ENCODE measurements around the gene SIAH1.
"Not testable (repeated sequence)": the region's sequence is repeated elsewhere in the genome, so short reads cannot be mapped to it uniquely, and the experiment has no call there.

Gene SIAH1

DNA sequence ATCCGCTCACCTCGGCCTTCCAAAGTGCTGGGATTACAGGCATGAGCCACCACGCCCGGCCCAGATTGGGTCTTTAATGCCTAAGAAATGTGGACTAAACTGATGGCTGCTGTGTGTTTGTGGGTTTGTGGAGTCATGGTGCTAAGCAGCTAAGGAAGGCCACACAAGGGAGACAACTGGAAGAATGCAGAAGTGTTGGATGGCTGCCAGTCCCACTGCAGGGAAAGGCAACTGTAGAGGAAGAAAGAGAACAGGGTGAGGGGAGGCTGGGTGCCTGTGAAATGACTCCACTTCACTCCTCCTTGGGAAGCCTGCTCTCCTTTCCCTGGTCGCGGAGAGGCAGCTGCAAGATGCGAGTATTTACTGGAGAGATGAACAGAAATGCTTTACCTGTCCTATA lies 23.5 kb upstream of the SIAH1 start:
- no peak for TF ChIP-seq CTCF (IDR thresholded peaks at IDR 0.05; ENCODE audit: extremely low read depth, missing control alignments)
- no peak for DNase-seq (ENCODE audit: low spot score)

DNA sequence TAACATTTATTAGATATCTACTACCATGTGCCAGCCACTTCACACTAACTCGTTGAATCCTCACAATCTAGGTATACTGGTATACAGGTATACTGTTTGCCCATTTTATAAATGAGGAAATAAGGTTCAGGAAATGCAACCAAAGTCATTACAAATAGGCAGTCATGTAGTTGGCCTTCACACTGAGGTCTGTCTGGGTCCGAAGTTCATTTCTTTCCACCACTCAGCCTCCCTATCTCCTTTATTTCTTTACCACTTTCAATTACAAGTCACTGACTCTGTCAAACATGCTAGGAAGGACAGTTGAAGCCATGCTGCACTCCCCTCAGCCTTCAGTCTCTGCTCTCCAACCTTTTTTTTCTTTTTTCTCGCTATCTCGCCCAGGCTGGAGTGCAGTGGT lies 20.7 kb upstream of the SIAH1 start:
- TF ChIP-seq CTCF (IDR thresholded peaks at IDR 0.05; ENCODE audit: extremely low read depth, missing control alignments): no peak
- no peak for DNase-seq (ENCODE audit: low spot score)

- no peak for DNase-seq (ENCODE audit: low spot score)
- no peak for TF ChIP-seq CTCF (IDR thresholded peaks at IDR 0.05; ENCODE audit: extremely low read depth, missing control alignments)
These were observed 19.9 kb upstream of the SIAH1 start for GRCh38 chr16:48405153-48405552.

GRCh38 chr16:48402547-48402946 lies 17.3 kb upstream of the SIAH1 start:
- DNase-seq (ENCODE audit: low spot score): not testable (repeated sequence)

DNA sequence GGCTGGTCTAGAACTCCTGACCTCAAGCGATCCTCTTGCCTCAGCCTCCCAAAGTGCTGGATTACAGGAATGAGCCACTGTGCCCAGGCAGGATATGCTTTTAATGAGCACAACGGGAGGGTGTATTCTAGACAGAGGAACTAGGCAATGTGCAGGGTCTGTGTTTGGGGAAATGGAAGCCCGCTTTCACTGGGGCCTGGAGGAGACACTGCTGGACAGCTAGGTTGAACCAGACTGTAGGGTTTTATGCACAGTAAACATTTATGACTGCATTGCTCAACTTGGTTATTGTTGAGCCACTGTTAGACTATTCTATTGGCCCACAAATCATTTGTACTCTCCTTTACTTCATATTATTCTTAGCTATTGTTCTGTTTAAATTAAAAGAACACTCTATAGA lies 10.2 kb upstream of the SIAH1 start:
- no peak for DNase-seq (ENCODE audit: low spot score)
- TF ChIP-seq CTCF (IDR thresholded peaks at IDR 0.05; ENCODE audit: extremely low read depth, missing control alignments): no peak

- no peak for DNase-seq (ENCODE audit: low spot score)
- TF ChIP-seq CTCF (IDR thresholded peaks at IDR 0.05; ENCODE audit: extremely low read depth, missing control alignments): no peak
These were observed 9.1 kb upstream of the SIAH1 start for GRCh38 chr16:48394355-48394703.

DNA sequence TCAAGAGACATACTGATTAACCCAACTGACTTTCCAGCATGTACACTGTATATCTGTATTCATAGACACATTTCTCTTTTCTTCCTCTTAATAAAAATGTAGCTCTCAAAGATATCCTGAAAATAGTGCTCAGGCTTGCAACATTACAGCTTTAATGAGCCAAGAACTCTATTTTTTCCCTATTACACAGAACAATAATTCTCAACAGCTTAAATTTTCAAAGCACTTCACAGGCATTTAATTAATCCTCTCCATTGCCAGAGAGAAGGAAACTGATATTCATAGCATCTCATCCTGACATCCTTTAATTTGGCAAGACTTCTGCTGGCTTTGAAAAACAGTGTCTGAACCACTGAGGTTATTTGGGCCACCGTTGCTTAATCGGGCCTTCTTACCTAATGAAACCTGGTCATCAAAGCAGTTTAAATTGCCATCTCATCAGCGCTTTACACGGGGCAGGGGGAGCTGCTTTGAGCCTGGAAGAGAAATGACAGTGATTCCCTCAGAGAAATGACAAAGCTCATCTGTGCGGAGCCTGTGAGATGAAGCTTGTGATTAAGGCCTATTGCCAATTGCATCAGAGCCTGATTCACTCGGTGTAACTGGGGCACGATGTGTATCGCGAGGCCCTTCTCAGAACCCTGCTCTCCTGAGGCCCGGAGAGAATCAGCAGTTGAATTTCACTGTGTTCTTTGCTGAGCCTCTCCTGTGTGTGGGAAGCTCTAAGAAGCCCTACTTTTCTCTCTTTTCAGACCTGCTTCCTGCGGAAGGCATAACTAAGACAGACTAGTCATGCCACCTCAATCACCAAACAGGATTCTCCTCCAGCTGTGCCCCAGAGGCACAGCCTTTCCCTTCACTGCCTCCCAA lies 8.5 kb upstream of the SIAH1 start:
- no peak for TF ChIP-seq CTCF (IDR thresholded peaks at IDR 0.05; ENCODE audit: extremely low read depth, missing control alignments)
- DNase-seq (ENCODE audit: low spot score): no peak

DNA sequence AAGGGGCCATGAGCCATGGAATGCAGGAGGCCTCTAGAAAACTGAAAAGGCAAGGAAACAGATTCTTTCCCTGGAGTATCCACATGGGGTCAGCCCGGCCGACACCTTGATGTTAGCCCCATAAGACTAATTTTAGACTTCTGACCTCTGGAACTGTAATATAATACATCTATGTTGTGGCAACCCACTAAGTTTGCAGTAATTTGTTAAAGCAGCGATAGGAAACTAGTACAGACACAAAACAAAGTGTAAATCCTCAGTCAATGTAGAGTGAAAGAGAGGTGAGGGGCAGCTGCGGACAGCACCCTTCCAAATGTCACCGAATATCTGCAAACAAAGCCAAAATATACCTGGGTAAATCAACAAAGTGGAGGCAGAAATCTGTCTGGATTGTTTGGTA lies 7.2 kb upstream of the SIAH1 start:
- no peak for DNase-seq (ENCODE audit: low spot score)
- no peak for TF ChIP-seq CTCF (IDR thresholded peaks at IDR 0.05; ENCODE audit: extremely low read depth, missing control alignments)

Data from GM20000 (cell line).